Neural cell (in vitro differentiated cells): ENCODE measurements around the gene ZMYND10. TPM values are rescaled to one million over a fixed set of nuclear protein-coding genes. Genes with fewer than 3 reads are reported as not detected.

Experiments used
- H2AFZ ChIP-seq: fragments of 200-600, 300-800 bp; sonication (generic), shearing (Covaris generic); 2 replicates; pipeline ENCODE4 v1.6.0; 2014; ENCODE audit warnings: low read depth, mild to moderate bottlenecking, antibody characterized with exemption, low read length, moderate library complexity
- H3F3A ChIP-seq: fragments of 200-600 bp; shearing (Covaris generic); 2 replicates; pipeline ENCODE4 v1.6.1; 2016; ENCODE audit warnings: mild to moderate bottlenecking, moderate library complexity, mixed read lengths, antibody characterized with exemption, low read length; ENCODE audit not compliant: insufficient read depth, poor library complexity, severe bottlenecking
- H3K27ac ChIP-seq: fragments of 200-600, 300-800 bp; sonication (generic), shearing (Covaris generic); 2 replicates; pipeline ENCODE4 v1.5.1; 2014; ENCODE audit warnings: mild to moderate bottlenecking, low read length, moderate library complexity
- H3K27me3 ChIP-seq: fragments of 300-800, 200-600 bp; sonication (generic), shearing (Covaris generic); 2 replicates; pipeline ENCODE4 v1.6.0; 2014; ENCODE audit warnings: mild to moderate bottlenecking, low read depth, low read length, moderate library complexity; ENCODE audit not compliant: insufficient read depth
- H3K36me3 ChIP-seq: fragments of 300-800, 200-600 bp; sonication (generic), shearing (Covaris generic); 2 replicates; pipeline ENCODE4 v1.5.1; 2014; ENCODE audit warnings: mild to moderate bottlenecking, antibody characterized with exemption, low read length, moderate library complexity; ENCODE audit not compliant: insufficient read depth
- H3K4me2 ChIP-seq: fragments of 300-800, 200-600 bp; sonication (generic), shearing (Covaris generic); 2 replicates; pipeline ENCODE4 v1.6.0; 2014; ENCODE audit warnings: mild to moderate bottlenecking, low read length
- H3K4me3 ChIP-seq: fragments of 300-800, 200-600 bp; sonication (generic), shearing (Covaris generic); 2 replicates; pipeline ENCODE4 v1.5.1; 2014; ENCODE audit warnings: mild to moderate bottlenecking, low read length, moderate library complexity
- H3K79me2 ChIP-seq: fragments of 200-600 bp; shearing (Covaris generic); replicated peaks from 2 replicates; pipeline ENCODE4 v1.6.0; 2014; ENCODE audit warnings: mild to moderate bottlenecking, low read length, moderate library complexity; ENCODE audit not compliant: insufficient read depth
- H3K9ac ChIP-seq: fragments of 300-800, 200-600 bp; sonication (generic), shearing (Covaris generic); 2 replicates; pipeline ENCODE4 v1.6.1; 2016; ENCODE audit warnings: mild to moderate bottlenecking, low read length, mixed read lengths
- H3K9me2 ChIP-seq: fragments of 200-600 bp; shearing (Covaris generic); 2 replicates; pipeline ENCODE4 v1.6.1; 2016; ENCODE audit warnings: mild to moderate bottlenecking, low read length, mixed read lengths; ENCODE audit not compliant: insufficient read depth
- H3K9me3 ChIP-seq: fragments of 200-600, 300-800 bp; sonication (generic), shearing (Covaris generic); 2 replicates; pipeline ENCODE4 v1.6.1; 2016; ENCODE audit warnings: mild to moderate bottlenecking, mixed run types, low read length, moderate library complexity, mixed read lengths
- H4K20me1 ChIP-seq: fragments of 200-600 bp; shearing (Covaris generic); 2 replicates; pipeline ENCODE4 v1.6.1; 2016; ENCODE audit warnings: mild to moderate bottlenecking, mixed run types; ENCODE audit not compliant: insufficient read depth
- CTCF ChIP-seq: fragments of 450-650 bp; IDR thresholded peaks from 2 replicates; pipeline ENCODE4 v1.5.1; 2014; ENCODE audit warnings: antibody characterized with exemption, mild to moderate bottlenecking, moderate library complexity; ENCODE audit not compliant: poor library complexity, severe bottlenecking
- EP300 ChIP-seq: fragments of 450-650 bp; conservative IDR thresholded peaks from 2 replicates; pipeline ENCODE4 v1.6.1; 2014; ENCODE audit warnings: antibody characterized with exemption, mild to moderate bottlenecking, moderate library complexity; ENCODE audit not compliant: poor library complexity, severe bottlenecking
- EZH2 ChIP-seq: fragments of 200-600, 300-800 bp; shearing (Covaris generic), sonication (generic); IDR thresholded peaks from 2 replicates; pipeline ENCODE4 v1.6.1; 2014; ENCODE audit warnings: antibody characterized with exemption, low read length, borderline replicate concordance, mild to moderate bottlenecking; ENCODE audit not compliant: insufficient read depth, poor library complexity, severe bottlenecking
- MXI1 ChIP-seq: fragments of 450-650 bp; conservative IDR thresholded peaks from 2 replicates; pipeline ENCODE4 v1.6.1; 2014; ENCODE audit warnings: antibody characterized with exemption, mild to moderate bottlenecking; ENCODE audit not compliant: poor library complexity, severe bottlenecking
- POLR2AphosphoS5 ChIP-seq: IDR thresholded peaks from 2 replicates; pipeline ENCODE4 v1.6.1; 2012
- RAD21 ChIP-seq: fragments of 450-650 bp; conservative IDR thresholded peaks from 2 replicates; pipeline ENCODE4 v1.6.1; 2014; ENCODE audit warnings: antibody characterized with exemption, mild to moderate bottlenecking, moderate library complexity
- REST ChIP-seq: IDR thresholded peaks from 2 replicates; pipeline ENCODE4 v1.6.1; 2012; ENCODE audit warnings: borderline replicate concordance
- SMC3 ChIP-seq: fragments of 450-650 bp; conservative IDR thresholded peaks from 2 replicates; pipeline ENCODE4 v1.6.1; 2014; ENCODE audit warnings: antibody characterized with exemption, mild to moderate bottlenecking, moderate library complexity; ENCODE audit not compliant: poor library complexity
- TAF1 ChIP-seq: IDR thresholded peaks from 2 replicates; pipeline ENCODE4 v1.6.1; 2012; ENCODE audit warnings: low read depth
- polyA plus RNA-seq: library from polyadenylated mRNA; depleted of rRNA; stranded (reverse); fragments of >200 nt; gene quantifications from 2 replicates; pipeline ENCODE4 v1.2.3, GENCODE V29; 2014

The ZMYND10 gene
- polyA plus RNA-seq, 1 donor from 2014 or later: 5.2 TPM

- Histone ChIP-seq H3K4me3 (peak overlapping the region; percentile 78), H3K9ac (peak overlapping the region; percentile 86), H3K36me3 (no peaks in the 10 kb centered on the region), H4K20me1 (no peaks in the 10 kb centered on the region), H2AFZ (no peak overlapping the region), H3K79me2 (no peaks in the 10 kb centered on the region), H3K27ac (peak overlapping the region; percentile 68), H3K9me2 (no peaks in the 10 kb centered on the region), H3F3A (no peaks in the 10 kb centered on the region), H3K9me3 (no peaks in the 10 kb centered on the region), H3K27me3 (no peaks in the 10 kb centered on the region), H3K4me2 (peak overlapping the region; percentile 80)
- TF ChIP-seq POLR2AphosphoS5: no peak
- TF ChIP-seq REST: no peak
- no peak for TF ChIP-seq EZH2
- no peak for TF ChIP-seq CTCF
- no peak for TF ChIP-seq SMC3
- TF ChIP-seq MXI1: no peak
Measured at GRCh38 chr3:50297896-50298725, 47.4 kb downstream of the ZMYND10 start.

- Histone ChIP-seq H3K9me3 (no peaks in the 10 kb centered on the region), H3K4me2 (no peak overlapping the region), H2AFZ (no peak overlapping the region), H3K27me3 (no peaks in the 10 kb centered on the region), H3K4me3 (no peak overlapping the region), H3K9ac (no peak overlapping the region), H3K9me2 (no peaks in the 10 kb centered on the region), H3F3A (no peaks in the 10 kb centered on the region), H3K36me3 (no peaks in the 10 kb centered on the region), H3K27ac (no peak overlapping the region), H3K79me2 (no peaks in the 10 kb centered on the region), H4K20me1 (no peaks in the 10 kb centered on the region)
- TF ChIP-seq RAD21: no peak
- TF ChIP-seq CTCF: no peak
- TF ChIP-seq EZH2: no peak
- no peak for TF ChIP-seq EP300
- no peak for TF ChIP-seq SMC3
- TF ChIP-seq POLR2AphosphoS5: no peak
- TF ChIP-seq MXI1: no peak
- no peak for TF ChIP-seq REST
- TF ChIP-seq TAF1: no peak
Measured at GRCh38 chr3:50297384-50297775, 48.2 kb downstream of the ZMYND10 start.
